SK-N-SH treated with all-trans-retinoic acid at 6 μM for 48 hours (cell line): ENCODE results near the gene SYNPO.

ENCODE experiments used
- ATAC-seq: fragments of 200-7000 bp; cut with Tn5 transposase; 3 replicates; pipeline ENCODE4 v1.9.1; 2020; ENCODE audit warnings: mild to moderate bottlenecking, moderate library complexity
- ARNTL ChIP-seq: fragments of 450-650 bp; formaldehyde crosslinking; IDR thresholded peaks from 2 replicates; pipeline ENCODE4 v1.5.0; 2020; ENCODE audit warnings: low read depth, mild to moderate bottlenecking, moderate library complexity, borderline replicate concordance
- BACH2 ChIP-seq: fragments of 250-450 bp; sonication (Bioruptor Pico); IDR thresholded peaks from 2 replicates; pipeline ENCODE4 v1.9.0; 2021; ENCODE audit warnings: mild to moderate bottlenecking, borderline replicate concordance
- CSRNP3 ChIP-seq: fragments of 250-450 bp; sonication (Bioruptor Pico); IDR thresholded peaks from 2 replicates; pipeline ENCODE4 v1.5.1; 2021; ENCODE audit warnings: mild to moderate bottlenecking, moderate library complexity
- ESRRG ChIP-seq: fragments of 250-450 bp; sonication (Bioruptor Pico); IDR thresholded peaks from 2 replicates; pipeline ENCODE4 v1.6.1; 2021; ENCODE audit warnings: mild to moderate bottlenecking
- GLIS3 ChIP-seq: fragments of 250-450 bp; sonication (Bioruptor Pico); IDR thresholded peaks from 2 replicates; pipeline ENCODE4 v1.5.0; 2020; ENCODE audit warnings: mild to moderate bottlenecking, moderate library complexity
- ISL1 ChIP-seq: fragments of 250-450 bp; sonication (Bioruptor Pico); IDR thresholded peaks from 2 replicates; pipeline ENCODE4 v2.1.2; 2022; ENCODE audit warnings: mild to moderate bottlenecking, moderate library complexity
- OSR1 ChIP-seq: fragments of 250-450 bp; sonication (Bioruptor Pico); IDR thresholded peaks from 2 replicates; pipeline ENCODE4 v1.8.0; 2022; ENCODE audit warnings: moderate library complexity, mild to moderate bottlenecking, inconsistent platforms
- PATZ1 ChIP-seq: fragments of 250-450 bp; sonication (Bioruptor Pico); IDR thresholded peaks from 2 replicates; pipeline ENCODE4 v1.8.0; 2020; ENCODE audit warnings: mild to moderate bottlenecking, moderate library complexity, borderline replicate concordance
- PPARA ChIP-seq: fragments of 250-450 bp; sonication (Bioruptor Pico); IDR thresholded peaks from 2 replicates; pipeline ENCODE4 v1.5.0; 2020; ENCODE audit warnings: mild to moderate bottlenecking, borderline replicate concordance
- RARB ChIP-seq: fragments of 250-450 bp; sonication (Bioruptor Pico); IDR thresholded peaks from 2 replicates; pipeline ENCODE4 v1.8.0; 2021; ENCODE audit warnings: mild to moderate bottlenecking, moderate library complexity
- SNAI2 ChIP-seq: fragments of 250-450 bp; sonication (Bioruptor Pico); IDR thresholded peaks from 2 replicates; pipeline ENCODE4 v1.5.0; 2020; ENCODE audit warnings: mild to moderate bottlenecking, moderate library complexity
- TCF4 ChIP-seq: fragments of 250-450 bp; sonication (Bioruptor Pico); IDR thresholded peaks from 2 replicates; pipeline ENCODE4 v1.8.0; 2021; ENCODE audit warnings: mild to moderate bottlenecking, moderate library complexity, borderline replicate concordance
- TOX ChIP-seq: fragments of 250-450 bp; sonication (Bioruptor Pico); IDR thresholded peaks from 2 replicates; pipeline ENCODE4 v1.8.0; 2021; ENCODE audit warnings: mild to moderate bottlenecking, moderate library complexity, borderline replicate concordance
- TSHZ2 ChIP-seq: fragments of 250-450 bp; sonication (Bioruptor Pico); IDR thresholded peaks from 2 replicates; pipeline ENCODE4 v1.5.0; 2020; ENCODE audit warnings: mild to moderate bottlenecking, moderate library complexity
- ZC3H10 ChIP-seq: fragments of 250-450 bp; sonication (Bioruptor Pico); IDR thresholded peaks from 2 replicates; pipeline ENCODE4 v1.5.1; 2021; ENCODE audit warnings: mild to moderate bottlenecking, moderate library complexity
- ZFP3 ChIP-seq: fragments of 250-450 bp; sonication (Bioruptor Pico); IDR thresholded peaks from 2 replicates; pipeline ENCODE4 v1.5.0; 2020; ENCODE audit warnings: mild to moderate bottlenecking, moderate library complexity
- ZNF70 ChIP-seq: fragments of 450-650 bp; formaldehyde crosslinking; IDR thresholded peaks from 2 replicates; pipeline ENCODE4 v1.5.0; 2020; ENCODE audit warnings: mild to moderate bottlenecking, moderate library complexity
- ZNF8 ChIP-seq: fragments of 450-650 bp; formaldehyde crosslinking; IDR thresholded peaks from 2 replicates; pipeline ENCODE4 v1.5.0; 2020; ENCODE audit warnings: mild to moderate bottlenecking, moderate library complexity

SYNPO gene

GRCh38 chr5:150608991-150609390 is 31.5 kb upstream of the SYNPO start:
- ATAC-seq: no peak
- TF ChIP-seq RARB (CRISPR knock-in tag) (no peak), ZNF8 (CRISPR knock-in tag) (no peak), GLIS3 (no peak), SNAI2 (CRISPR knock-in tag) (no peak), CSRNP3 (no peak), ZC3H10 (no peak), TCF4 (CRISPR knock-in tag) (no peak)
- TF ChIP-seq, all 23 proteins: peak for 0

GRCh38 chr5:150609843-150610584 is 30.4 kb upstream of the SYNPO start:
- TF ChIP-seq TCF4 (CRISPR knock-in tag): no peak
- no peak for TF ChIP-seq TSHZ2 (CRISPR knock-in tag)
- no peak for TF ChIP-seq ZC3H10
- TF ChIP-seq ARNTL (CRISPR knock-in tag): no peak
- no peak for TF ChIP-seq ESRRG (CRISPR knock-in tag)
- TF ChIP-seq ZNF8 (CRISPR knock-in tag): no peak
- TF ChIP-seq ZNF70 (CRISPR knock-in tag): no peak
- TF ChIP-seq, all 23 proteins: peak for 0
- no peak for ATAC-seq

GRCh38 chr5:150611026-150611425 is 29.4 kb upstream of the SYNPO start:
- TF ChIP-seq TSHZ2 (CRISPR knock-in tag) (no peak), ISL1 (CRISPR knock-in tag) (no peak), OSR1 (no peak), ARNTL (CRISPR knock-in tag) (no peak), PPARA (no peak), ZFP3 (CRISPR knock-in tag) (no peak)
- ATAC-seq: no peak

GRCh38 chr5:150612405-150612804 is 28.1 kb upstream of the SYNPO start:
- ATAC-seq: no peak
- TF ChIP-seq OSR1: no peak
- TF ChIP-seq RARB (CRISPR knock-in tag): no peak
- TF ChIP-seq BACH2 (CRISPR knock-in tag): no peak
- TF ChIP-seq PATZ1 (CRISPR knock-in tag): no peak
- no peak for TF ChIP-seq TOX (CRISPR knock-in tag)
- TF ChIP-seq PPARA: no peak
- no peak for TF ChIP-seq ZC3H10
